SHP77 treated with DMSO at 0.1 percent for 48 hours (cell line): ENCODE results near the gene CDK17.

Experiments used
- DNase-seq: peaks from one replicate; lab custom pipeline; 2025; lab: John Stamatoyannopoulos, UW

Gene CDK17

GRCh38 chr12:96261557-96261956 lies 138.7 kb downstream of the CDK17 start:
- DNase-seq: no peak

GRCh38 chr12:96260644-96261043 lies 139.6 kb downstream of the CDK17 start:
- no peak for DNase-seq

GRCh38 chr12:96260231-96260630 lies 140.0 kb downstream of the CDK17 start:
- no peak for DNase-seq

- no peak for DNase-seq
Measured at GRCh38 chr12:96258104-96258961, 141.9 kb downstream of the CDK17 start.

- DNase-seq: no peak
Measured at GRCh38 chr12:96257550-96258103, 142.6 kb downstream of the CDK17 start.

- no peak for DNase-seq
Measured at GRCh38 chr12:96256672-96257361, 143.4 kb downstream of the CDK17 start.

GRCh38 chr12:96255077-96255476 lies 145.2 kb downstream of the CDK17 start:
- peak; percentile 31 for DNase-seq

GRCh38 chr12:96250119-96250685 lies 150.0 kb downstream of the CDK17 start:
- no peak for DNase-seq

- no peak for DNase-seq
Measured at GRCh38 chr12:96249196-96250118, 150.8 kb downstream of the CDK17 start.

GRCh38 chr12:96248136-96248931 lies 151.9 kb downstream of the CDK17 start:
- no peak for DNase-seq

GRCh38 chr12:96247563-96247962 lies 152.7 kb downstream of the CDK17 start:
- DNase-seq: no peak

GRCh38 chr12:96246926-96247505 lies 153.2 kb downstream of the CDK17 start:
- DNase-seq: no peak

GRCh38 chr12:96244826-96245225 lies 155.4 kb downstream of the CDK17 start:
- DNase-seq: no peak

GRCh38 chr12:96242597-96242996 lies 157.6 kb downstream of the CDK17 start:
- no peak for DNase-seq

- no peak for DNase-seq
Measured at GRCh38 chr12:96241846-96242256, 158.4 kb downstream of the CDK17 start.

- no peak for DNase-seq
Measured at GRCh38 chr12:96241431-96241830, 158.8 kb downstream of the CDK17 start.

GRCh38 chr12:96240656-96241055 lies 159.6 kb downstream of the CDK17 start:
- no peak for DNase-seq

GRCh38 chr12:96239711-96240635 lies 160.3 kb downstream of the CDK17 start:
- DNase-seq: no peak

GRCh38 chr12:96238336-96239047 lies 161.7 kb downstream of the CDK17 start:
- no peak for DNase-seq
